ENCODE measurements around the gene HAUS1.

The HAUS1 gene

GRCh38 chr18:46060359-46060841 is 43.8 kb upstream of the HAUS1 start:
- Histone ChIP-seq H3K9me2 (replicated peaks; ENCODE audit: control insufficient read depth, low read length) (no peaks in the 10 kb centered on the region), H3K36me3 (ENCODE audit: control insufficient read depth, low read length) (no peaks in the 10 kb centered on the region), H3K4me2 (ENCODE audit: low read length) (no peak overlapping the region), H3K27ac (ENCODE audit: low read depth, low read length) (no peak overlapping the region), H3K9me3 (ENCODE audit: control insufficient read depth, insufficient read depth, low read length) (no peaks in the 10 kb centered on the region), H3K27me3 (ENCODE audit: control insufficient read depth, low read length) (peaks cover 6% of the 10 kb centered on the region), H3F3A (ENCODE audit: control insufficient read depth, insufficient read depth) (no peaks in the 10 kb centered on the region), H3K4me1 (ENCODE audit: control insufficient read depth, low read length) (no peaks in the 10 kb centered on the region), H4K20me1 (ENCODE audit: control insufficient read depth, insufficient read depth, low read depth, low read length) (no peaks in the 10 kb centered on the region), H3K79me2 (ENCODE audit: control insufficient read depth, low read length) (no peaks in the 10 kb centered on the region), H3K4me3 (ENCODE audit: low read length) (no peak overlapping the region)
- TF ChIP-seq CTCF (IDR thresholded peaks at IDR 0.05; ENCODE audit: low read depth, low read length, poor library complexity, severe bottlenecking), result no peak
- TF ChIP-seq EZH2phosphoT487 (IDR thresholded peaks at IDR 0.05; ENCODE audit: borderline replicate concordance, low read length), result no peak

- Histone ChIP-seq H3K4me1 (ENCODE audit: control insufficient read depth, low read length) (no peaks in the 10 kb centered on the region), H3K27ac (ENCODE audit: low read depth, low read length) (no peak overlapping the region), H3K36me3 (ENCODE audit: control insufficient read depth, low read length) (no peaks in the 10 kb centered on the region), H4K20me1 (ENCODE audit: control insufficient read depth, insufficient read depth, low read depth, low read length) (no peaks in the 10 kb centered on the region), H3K79me2 (ENCODE audit: control insufficient read depth, low read length) (no peaks in the 10 kb centered on the region), H3K27me3 (ENCODE audit: control insufficient read depth, low read length) (no peaks in the 10 kb centered on the region), H3K4me3 (ENCODE audit: low read length) (no peak overlapping the region), H3K4me2 (ENCODE audit: low read length) (no peak overlapping the region), H3K9me2 (replicated peaks; ENCODE audit: control insufficient read depth, low read length) (no peaks in the 10 kb centered on the region), H3F3A (ENCODE audit: control insufficient read depth, insufficient read depth) (no peaks in the 10 kb centered on the region), H3K9me3 (ENCODE audit: control insufficient read depth, insufficient read depth, low read length) (no peaks in the 10 kb centered on the region)
- TF ChIP-seq CTCF (IDR thresholded peaks at IDR 0.05; ENCODE audit: low read depth, low read length, poor library complexity, severe bottlenecking) (no peak), EZH2phosphoT487 (IDR thresholded peaks at IDR 0.05; ENCODE audit: borderline replicate concordance, low read length) (no peak)
Observed at GRCh38 chr18:46061387-46061786, 42.8 kb upstream of the HAUS1 start.

GRCh38 chr18:46061796-46062195 is 42.4 kb upstream of the HAUS1 start:
- no peak overlapping the region for H3K4me2 ChIP-seq (ENCODE audit: low read length)
- H3K79me2 ChIP-seq (ENCODE audit: control insufficient read depth, low read length), result no peaks in the 10 kb centered on the region
- H3K9me3 ChIP-seq (ENCODE audit: control insufficient read depth, insufficient read depth, low read length), result no peaks in the 10 kb centered on the region

More at GRCh38 chr18:46061796-46062195, 42.4 kb upstream of the HAUS1 start:
- no peaks in the 10 kb centered on the region for H3K9me2 ChIP-seq (replicated peaks; ENCODE audit: control insufficient read depth, low read length)
- no peaks in the 10 kb centered on the region for H3K27me3 ChIP-seq (ENCODE audit: control insufficient read depth, low read length)
- H3F3A ChIP-seq (ENCODE audit: control insufficient read depth, insufficient read depth), result no peaks in the 10 kb centered on the region
- H3K4me1 ChIP-seq (ENCODE audit: control insufficient read depth, low read length), result no peaks in the 10 kb centered on the region
- no peak overlapping the region for H3K4me3 ChIP-seq (ENCODE audit: low read length)
- H4K20me1 ChIP-seq (ENCODE audit: control insufficient read depth, insufficient read depth, low read depth, low read length), result no peaks in the 10 kb centered on the region
- no peaks in the 10 kb centered on the region for H3K36me3 ChIP-seq (ENCODE audit: control insufficient read depth, low read length)
- TF ChIP-seq EZH2phosphoT487 (IDR thresholded peaks at IDR 0.05; ENCODE audit: borderline replicate concordance, low read length) (no peak), CTCF (IDR thresholded peaks at IDR 0.05; ENCODE audit: low read depth, low read length, poor library complexity, severe bottlenecking) (no peak)
- H3K27ac ChIP-seq (ENCODE audit: low read depth, low read length), result no peak overlapping the region

Measured in DOHH2 (cell line).